ENCODE results near the gene CACNA1S.

CACNA1S gene

GRCh38 chr1:201021630-201022492, 90.4 kb downstream of the CACNA1S start:
- Histone ChIP-seq H4K20me1 (peaks cover 2 to 32% (median 15%) of the 10 kb centered on the region in 11 experiments; a peak in 18 of 22 replicates), H3K36me3 (peaks cover 0 to 6% (median 0%) of the 10 kb centered on the region in 11 experiments; a peak in 3 of 22 replicates), H3K27ac (peak overlapping the region in 9 of 11 experiments; percentile 86 to 97 (median 92); a peak in 19 of 22 replicates), H3K27me3 (no peaks in the 10 kb centered on the region), H3K9me3 (replicated peaks in 1 of 11) (no peaks in the 10 kb centered on the region), H3K9ac (peak overlapping the region; percentile 83 to 95 (median 91)), H3K4me2 (peak overlapping the region; percentile 92 to 100 (median 99)), H3K4me3 (peak overlapping the region; percentile 75 to 93 (median 85)), H3K4me1 (peaks cover 86 to 94% (median 91%) of the 10 kb centered on the region in 10 experiments)
- no peak for TF ChIP-seq Cebpa-rat (IDR thresholded peaks at IDR 0.05)

- Histone ChIP-seq H3K4me3 (peak overlapping the region; percentile 75 to 93 (median 85); a peak in 19 of 20 replicates), H3K36me3 (peaks cover 0 to 6% (median 0%) of the 10 kb centered on the region in 11 experiments; a peak in 3 of 22 replicates), H3K9me3 (replicated peaks in 1 of 11) (no peaks in the 10 kb centered on the region), H3K9ac (peak overlapping the region; percentile 83 to 95 (median 91)), H3K27ac (peak overlapping the region; percentile 67 to 97 (median 92)), H3K27me3 (no peaks in the 10 kb centered on the region), H4K20me1 (peaks cover 0 to 41% (median 23%) of the 10 kb centered on the region in 11 experiments; a peak in 18 of 22 replicates), H3K4me1 (peaks cover 86 to 94% (median 91%) of the 10 kb centered on the region in 10 experiments), H3K4me2 (peak overlapping the region; percentile 92 to 100 (median 99))
- TF ChIP-seq Cebpa-rat (IDR thresholded peaks at IDR 0.05) = no peak
These were observed 91.3 kb downstream of the CACNA1S start for GRCh38 chr1:201020721-201021629.

- Histone ChIP-seq H3K27ac (peak overlapping the region; percentile 67 to 97 (median 92)), H3K36me3 (peaks cover 0 to 6% (median 0%) of the 10 kb centered on the region in 11 experiments; a peak in 3 of 22 replicates), H3K4me1 (peaks cover 86 to 94% (median 91%) of the 10 kb centered on the region in 10 experiments), H3K4me2 (peak overlapping the region; percentile 92 to 100 (median 99)), H3K27me3 (no peaks in the 10 kb centered on the region), H3K4me3 (peak overlapping the region in 8 of 10 experiments; percentile 43 to 93 (median 87); a peak in 16 of 20 replicates), H4K20me1 (peaks cover 0 to 50% (median 29%) of the 10 kb centered on the region in 11 experiments; a peak in 19 of 22 replicates), H3K9me3 (replicated peaks in 1 of 11) (no peaks in the 10 kb centered on the region), H3K9ac (peak overlapping the region; percentile 71 to 95 (median 91))
- no peak for TF ChIP-seq Cebpa-rat (IDR thresholded peaks at IDR 0.05)
These were observed 92.1 kb downstream of the CACNA1S start for GRCh38 chr1:201020040-201020591.

GRCh38 chr1:201019321-201019977, 92.8 kb downstream of the CACNA1S start:
- Histone ChIP-seq H3K9ac (peak overlapping the region; percentile 71 to 95 (median 91); a peak in 21 of 22 replicates), H3K36me3 (peaks cover 0 to 6% (median 0%) of the 10 kb centered on the region in 11 experiments; a peak in 3 of 22 replicates), H3K9me3 (replicated peaks in 1 of 11) (no peaks in the 10 kb centered on the region), H4K20me1 (peaks cover 0 to 57% (median 35%) of the 10 kb centered on the region in 11 experiments; a peak in 19 of 22 replicates), H3K4me1 (peaks cover 86 to 94% (median 91%) of the 10 kb centered on the region in 10 experiments), H3K4me2 (peak overlapping the region; percentile 92 to 100 (median 99)), H3K4me3 (peak overlapping the region in 8 of 10 experiments; percentile 43 to 93 (median 87); a peak in 11 of 20 replicates), H3K27ac (peak overlapping the region; percentile 67 to 97 (median 92); a peak in 21 of 22 replicates), H3K27me3 (no peaks in the 10 kb centered on the region)
- TF ChIP-seq Cebpa-rat (IDR thresholded peaks at IDR 0.05) = peak in 9 of 11 experiments; percentile 52 to 92 (median 82); a peak in 16 of 22 replicates

GRCh38 chr1:201017828-201018163, 94.4 kb downstream of the CACNA1S start:
- no peak for TF ChIP-seq Cebpa-rat (IDR thresholded peaks at IDR 0.05)
- Histone ChIP-seq H4K20me1 (peaks cover 14 to 73% (median 52%) of the 10 kb centered on the region in 11 experiments; a peak in 20 of 22 replicates), H3K36me3 (peaks cover 0 to 6% (median 0%) of the 10 kb centered on the region in 11 experiments; a peak in 3 of 22 replicates), H3K4me2 (peak overlapping the region; percentile 92 to 100 (median 99)), H3K4me1 (peaks cover 96 to 100% (median 100%) of the 10 kb centered on the region in 10 experiments), H3K9ac (peak overlapping the region; percentile 24 to 95 (median 91); a peak in 19 of 22 replicates), H3K9me3 (replicated peaks in 1 of 11) (no peaks in the 10 kb centered on the region), H3K27me3 (no peaks in the 10 kb centered on the region), H3K27ac (peak overlapping the region in 9 of 11 experiments; percentile 86 to 97 (median 92); a peak in 19 of 22 replicates), H3K4me3 (peak overlapping the region in 6 of 10 experiments; percentile 11 to 41 (median 23); a peak in 7 of 20 replicates)

GRCh38 chr1:201016943-201017827, 95.0 kb downstream of the CACNA1S start:
- Histone ChIP-seq H3K4me1 (peaks cover 98 to 100% (median 100%) of the 10 kb centered on the region in 10 experiments), H3K27me3 (no peaks in the 10 kb centered on the region), H4K20me1 (peaks cover 20 to 78% (median 58%) of the 10 kb centered on the region in 11 experiments; a peak in 20 of 22 replicates), H3K4me3 (peak overlapping the region in 6 of 10 experiments; percentile 11 to 41 (median 23); a peak in 9 of 20 replicates), H3K4me2 (peak overlapping the region; percentile 92 to 100 (median 99)), H3K36me3 (peaks cover 0 to 8% (median 0%) of the 10 kb centered on the region in 11 experiments; a peak in 8 of 22 replicates), H3K27ac (peak overlapping the region in 9 of 11 experiments; percentile 86 to 97 (median 92); a peak in 18 of 22 replicates), H3K9me3 (replicated peaks in 1 of 11) (no peaks in the 10 kb centered on the region), H3K9ac (peak overlapping the region; percentile 24 to 95 (median 91); a peak in 20 of 22 replicates)
- TF ChIP-seq Cebpa-rat (IDR thresholded peaks at IDR 0.05) = no peak

Data from BLaER1 treated with 17β-estradiol and CSF1 and Interleukin-3, amounts not matched to agents 10 nM and 100 nM (cell line).